Cerebellar cortex (tissue), 1 donor: ENCODE data around the gene DHFR.

Experiments
- DNase-seq: peaks from one replicate; pipeline ENCODE4 v3.0.0-alpha.2; 2015; ENCODE audit warnings: low spot score

DHFR gene

GRCh38 chr5:80655231-80655774, 520 bp upstream of the DHFR start:
- no peak for DNase-seq

GRCh38 chr5:80654054-80654390, 761 bp downstream of the DHFR start:
- no peak for DNase-seq

GRCh38 chr5:80653502-80653901, 1.3 kb downstream of the DHFR start:
- DNase-seq = no peak

- no peak for DNase-seq
Measured at GRCh38 chr5:80646926-80647325, 7.9 kb downstream of the DHFR start.

GRCh38 chr5:80644900-80645299, 9.9 kb downstream of the DHFR start:
- no peak for DNase-seq

GRCh38 chr5:80641353-80641752, 13.4 kb downstream of the DHFR start:
- DNase-seq = no peak

- DNase-seq = no peak
Measured at GRCh38 chr5:80634193-80634592, 20.6 kb downstream of the DHFR start.

- DNase-seq = no peak
Measured at GRCh38 chr5:80632700-80633099, 22.1 kb downstream of the DHFR start.

GRCh38 chr5:80631278-80632259, 23.2 kb downstream of the DHFR start:
- no peak for DNase-seq

- no peak for DNase-seq
Measured at GRCh38 chr5:80629281-80629680, 25.5 kb downstream of the DHFR start.

GRCh38 chr5:80625230-80625629, 29.6 kb downstream of the DHFR start:
- no peak for DNase-seq

GRCh38 chr5:80623999-80624398, 30.8 kb downstream of the DHFR start:
- DNase-seq = no peak

- DNase-seq = no peak
Measured at GRCh38 chr5:80622756-80623155, 32.0 kb downstream of the DHFR start.

- no peak for DNase-seq
Measured at GRCh38 chr5:80620211-80620610, 34.6 kb downstream of the DHFR start.

GRCh38 chr5:80619086-80619485, 35.7 kb downstream of the DHFR start:
- no peak for DNase-seq

GRCh38 chr5:80618438-80618837, 36.3 kb downstream of the DHFR start:
- DNase-seq = no peak

GRCh38 chr5:80615266-80615914, 39.4 kb downstream of the DHFR start:
- DNase-seq = no peak

GRCh38 chr5:80609692-80610091, 45.1 kb downstream of the DHFR start:
- DNase-seq = no peak

- no peak for DNase-seq
Measured at GRCh38 chr5:80608731-80609130, 46.1 kb downstream of the DHFR start.

GRCh38 chr5:80607832-80608231, 47.0 kb downstream of the DHFR start:
- DNase-seq = no peak

GRCh38 chr5:80607343-80607742, 47.4 kb downstream of the DHFR start:
- no peak for DNase-seq

GRCh38 chr5:80600943-80601693, 53.7 kb downstream of the DHFR start:
- peak; percentile 1 for DNase-seq
